ENCODE measurements around the gene GDPD3.

GRCh38 chr16:30122604-30123160 lies 9.3 kb upstream of the GDPD3 start:
- TF ChIP-seq CTCF (IDR thresholded peaks at IDR 0.05): no peak
- no peak for TF ChIP-seq POLR2A (IDR thresholded peaks at IDR 0.05)
